ENCODE results near the gene SPECC1L. TPM values are rescaled to one million over a fixed set of nuclear protein-coding genes. Genes with fewer than 3 reads are reported as not detected.

Gene SPECC1L
- total RNA-seq, 1 donor from 2014 or later = 69.2 TPM

Other genes with a start within 250 kb of the SPECC1L start
- gene SUSD2, start 89.3 kb upstream of the SPECC1L start, total RNA-seq = 0.72 and 0.77 TPM in 2 replicates
- gene GGT5, start 25.7 kb upstream of the SPECC1L start, total RNA-seq = 0.64 and 0.89 TPM in 2 replicates
- gene ADORA2A, start 156.8 kb downstream of the SPECC1L start, total RNA-seq = 2.2 and 3.9 TPM in 2 replicates
- 0.30 TPM in 1 of 2 replicates, not detected in the other for gene UPB1, start 224.5 kb downstream of the SPECC1L start, total RNA-seq